ENCODE results near the gene SLC4A11.
"Not testable (repeated sequence)": the region's sequence is repeated elsewhere in the genome, so short reads cannot be mapped to it uniquely, and the experiment has no call there.

GRCh38 chr20:3182429-3182828 lies 56.6 kb downstream of the SLC4A11 start:
- TF ChIP-seq CTCF (IDR thresholded peaks at IDR 0.05; ENCODE audit: insufficient read depth, low read depth, low read length); EZH2 (IDR thresholded peaks at IDR 0.05; ENCODE audit: insufficient read depth, low read length): not testable (repeated sequence)
